HG02938 (cell line): ENCODE results near the gene ZFP92.
"Not testable (repeated sequence)": the region's sequence is repeated elsewhere in the genome, so short reads cannot be mapped to it uniquely, and the experiment has no call there.

Experiments used
- ATAC-seq: cut with Tn5 transposase; IDR thresholded peaks from one replicate; pipeline ENCODE4 v1.9.1; 2021; ENCODE audit warnings: mild to moderate bottlenecking, moderate library complexity; ENCODE audit not compliant: unreplicated experiment

Gene ZFP92

GRCh38 chrX:153411255-153411987 is at the start of gene ZFP92:
TSS of gene ZFP92 (plus strand) at chrX:153411472. CDS start at chrX:153418323, 6,851 bp downstream.
- peak; percentile 55 for ATAC-seq

GRCh38 chrX:153361781-153362397 is 49.4 kb upstream of the ZFP92 start:
- ATAC-seq: no peak

GRCh38 chrX:153365670-153366069 is 45.6 kb upstream of the ZFP92 start:
- ATAC-seq: no peak

GRCh38 chrX:153366119-153366518 is 45.2 kb upstream of the ZFP92 start:
- no peak for ATAC-seq

- ATAC-seq: no peak
Measured at GRCh38 chrX:153366878-153367538, 44.3 kb upstream of the ZFP92 start.

- no peak for ATAC-seq
Measured at GRCh38 chrX:153370293-153371055, 40.8 kb upstream of the ZFP92 start.

GRCh38 chrX:153371256-153371655 is 40.0 kb upstream of the ZFP92 start:
- ATAC-seq: no peak

- ATAC-seq: no peak
Measured at GRCh38 chrX:153372949-153373348, 38.3 kb upstream of the ZFP92 start.

- ATAC-seq: no peak
Measured at GRCh38 chrX:153374426-153374825, 36.8 kb upstream of the ZFP92 start.

- ATAC-seq: no peak
Measured at GRCh38 chrX:153375571-153375970, 35.7 kb upstream of the ZFP92 start.

GRCh38 chrX:153377727-153378126 is 33.5 kb upstream of the ZFP92 start:
- ATAC-seq: no peak

- ATAC-seq: no peak
Measured at GRCh38 chrX:153378607-153379006, 32.7 kb upstream of the ZFP92 start.

GRCh38 chrX:153379508-153379907 is 31.8 kb upstream of the ZFP92 start:
- ATAC-seq: no peak

GRCh38 chrX:153379971-153380581 is 31.2 kb upstream of the ZFP92 start:
- ATAC-seq: no peak

- no peak for ATAC-seq
Measured at GRCh38 chrX:153380691-153381090, 30.6 kb upstream of the ZFP92 start.

- ATAC-seq: peak; percentile 54
Measured at GRCh38 chrX:153381684-153382532, 29.4 kb upstream of the ZFP92 start.

GRCh38 chrX:153382563-153383482 is 28.4 kb upstream of the ZFP92 start:
- no peak for ATAC-seq

GRCh38 chrX:153384390-153384789 is 26.9 kb upstream of the ZFP92 start:
- no peak for ATAC-seq

GRCh38 chrX:153384973-153385372 is 26.3 kb upstream of the ZFP92 start:
- not testable (repeated sequence) for ATAC-seq
